ENCODE measurements around the gene CCDC175.

CCDC175 gene

GRCh38 chr14:59507063-59507751, 69.4 kb downstream of the CCDC175 start:
- DNase-seq, result peak; percentile 63
- H3K36me3 ChIP-seq (ENCODE audit: insufficient read depth, low read length), result peaks cover 12% of the 10 kb centered on the region; the same call in 1 of the 2 replicates
- peaks cover 3% of the 10 kb centered on the region; the same call in 1 of the 2 replicates for H4K20me1 ChIP-seq (ENCODE audit: insufficient read depth, low read length)
- H3K79me2 ChIP-seq (ENCODE audit: insufficient read depth, low read length), result no peaks in the 10 kb centered on the region
- ATAC-seq (ENCODE audit: insufficient read depth, low read depth), result peak; percentile 83
- no peaks in the 10 kb centered on the region for H3K27me3 ChIP-seq (ENCODE audit: insufficient read depth, low read length, poor library complexity)
- no peak overlapping the region for H2AFZ ChIP-seq (ENCODE audit: low read depth, low read length)
- H3K27ac ChIP-seq (ENCODE audit: low read length), result no peak overlapping the region
- H3K9ac ChIP-seq (ENCODE audit: low read depth, low read length), result no peak overlapping the region
- H3K4me3 ChIP-seq (ENCODE audit: low read depth in 1 of 2, low read length in 2 of 2), result no peak overlapping the region
- no peak overlapping the region for H3K4me2 ChIP-seq (ENCODE audit: insufficient read depth, low read length)
- no peaks in the 10 kb centered on the region for H3K9me3 ChIP-seq (ENCODE audit: insufficient read depth, low read length, severe bottlenecking)
- TF ChIP-seq EZH2 (IDR thresholded peaks at IDR 0.05; ENCODE audit: borderline replicate concordance, low read depth, low read length, severe bottlenecking) (no peak), CTCF (IDR thresholded peaks at IDR 0.05; ENCODE audit: borderline replicate concordance, extremely low read depth, low read length, poor library complexity, severe bottlenecking) (peak; percentile 85)
- H3K4me1 ChIP-seq (ENCODE audit: insufficient read depth, low read length), result peaks cover 9% of the 10 kb centered on the region; the same call in 1 of the 2 replicates

- H3K4me2 ChIP-seq (ENCODE audit: insufficient read depth, low read length), result no peak overlapping the region
- peaks cover 9% of the 10 kb centered on the region; the same call in 1 of the 2 replicates for H3K4me1 ChIP-seq (ENCODE audit: insufficient read depth, low read length)
- H3K36me3 ChIP-seq (ENCODE audit: insufficient read depth, low read length), result peaks cover 39% of the 10 kb centered on the region; the same call in 1 of the 2 replicates
- peaks cover 3% of the 10 kb centered on the region; the same call in 1 of the 2 replicates for H4K20me1 ChIP-seq (ENCODE audit: insufficient read depth, low read length)
- no peaks in the 10 kb centered on the region for H3K79me2 ChIP-seq (ENCODE audit: insufficient read depth, low read length)
- no peaks in the 10 kb centered on the region for H3K9me3 ChIP-seq (ENCODE audit: insufficient read depth, low read length, severe bottlenecking)
- ATAC-seq (ENCODE audit: insufficient read depth, low read depth), result no peak
- H3K27ac ChIP-seq (ENCODE audit: low read length), result no peak overlapping the region
- no peak for DNase-seq
- H2AFZ ChIP-seq (ENCODE audit: low read depth, low read length), result no peak overlapping the region
- H3K4me3 ChIP-seq (ENCODE audit: low read depth in 1 of 2, low read length in 2 of 2), result no peak overlapping the region
- no peaks in the 10 kb centered on the region for H3K27me3 ChIP-seq (ENCODE audit: insufficient read depth, low read length, poor library complexity)
- TF ChIP-seq EZH2 (IDR thresholded peaks at IDR 0.05; ENCODE audit: borderline replicate concordance, low read depth, low read length, severe bottlenecking), result no peak
- no peak for TF ChIP-seq CTCF (IDR thresholded peaks at IDR 0.05; ENCODE audit: borderline replicate concordance, extremely low read depth, low read length, poor library complexity, severe bottlenecking)
- H3K9ac ChIP-seq (ENCODE audit: low read depth, low read length), result no peak overlapping the region
These were observed 73.4 kb downstream of the CCDC175 start for GRCh38 chr14:59503256-59503655.

GRCh38 chr14:59500732-59501131, 75.9 kb downstream of the CCDC175 start:
- Histone ChIP-seq H3K4me3 (ENCODE audit: low read depth in 1 of 2, low read length in 2 of 2) (no peak overlapping the region), H3K36me3 (ENCODE audit: insufficient read depth, low read length) (peaks cover 59% of the 10 kb centered on the region), H3K27ac (ENCODE audit: low read length) (no peak overlapping the region), H3K4me2 (ENCODE audit: insufficient read depth, low read length) (no peak overlapping the region), H3K79me2 (ENCODE audit: insufficient read depth, low read length) (no peaks in the 10 kb centered on the region), H3K27me3 (ENCODE audit: insufficient read depth, low read length, poor library complexity) (no peaks in the 10 kb centered on the region), H4K20me1 (ENCODE audit: insufficient read depth, low read length) (peaks cover 5% of the 10 kb centered on the region; the same call in 1 of the 2 replicates), H3K9ac (ENCODE audit: low read depth, low read length) (no peak overlapping the region), H3K4me1 (ENCODE audit: insufficient read depth, low read length) (peaks cover 9% of the 10 kb centered on the region; the same call in 1 of the 2 replicates), H3K9me3 (ENCODE audit: insufficient read depth, low read length, severe bottlenecking) (no peaks in the 10 kb centered on the region), H2AFZ (ENCODE audit: low read depth, low read length) (no peak overlapping the region)
- DNase-seq, result no peak
- TF ChIP-seq CTCF (IDR thresholded peaks at IDR 0.05; ENCODE audit: borderline replicate concordance, extremely low read depth, low read length, poor library complexity, severe bottlenecking) (no peak), EZH2 (IDR thresholded peaks at IDR 0.05; ENCODE audit: borderline replicate concordance, low read depth, low read length, severe bottlenecking) (no peak)
- no peak for ATAC-seq (ENCODE audit: insufficient read depth, low read depth)
